H9 (cell line): ENCODE results near the gene TRAF3IP1. TPM values are rescaled to one million over a fixed set of nuclear protein-coding genes. Genes with fewer than 3 reads are reported as not detected.

ENCODE experiments used
- DNase-seq: peaks from one replicate; pipeline ENCODE4 v3.0.0-alpha.2; 2017
- H2AFZ ChIP-seq: one replicate; pipeline ENCODE4 v1.6.1; 2013; ENCODE audit warnings: mild to moderate bottlenecking, low read length, control low read depth, moderate library complexity
- H2AK5ac ChIP-seq: 2 replicates; pipeline ENCODE4 v1.6.1; 2013; ENCODE audit warnings: low read length, control low read depth, mixed read lengths; ENCODE audit not compliant: insufficient read length
- H2BK120ac ChIP-seq: one replicate; pipeline ENCODE4 v1.6.1; 2013; ENCODE audit warnings: low read depth, mild to moderate bottlenecking, low read length, control low read depth, inconsistent platforms; ENCODE audit not compliant: poor library complexity, severe bottlenecking
- H2BK12ac ChIP-seq: 2 replicates; pipeline ENCODE4 v1.6.1; 2013; ENCODE audit warnings: low read length, control low read depth, mixed read lengths, low read depth; ENCODE audit not compliant: insufficient read length
- H2BK15ac ChIP-seq: 2 replicates; pipeline ENCODE4 v1.6.1; 2013; ENCODE audit warnings: low read depth, low read length, control low read depth
- H2BK20ac ChIP-seq: one replicate; pipeline ENCODE4 v1.6.1; 2013; ENCODE audit warnings: low read depth, mild to moderate bottlenecking, low read length, control low read depth, inconsistent platforms; ENCODE audit not compliant: poor library complexity, severe bottlenecking
- H2BK5ac ChIP-seq: 2 replicates; pipeline ENCODE4 v1.6.1; 2013; ENCODE audit warnings: low read length, control low read depth, mixed read lengths; ENCODE audit not compliant: insufficient read length
- H3K14ac ChIP-seq: 2 replicates; pipeline ENCODE4 v1.6.1; 2013; ENCODE audit warnings: low read length, control low read depth; ENCODE audit not compliant: insufficient read depth
- H3K18ac ChIP-seq: 2 replicates; pipeline ENCODE4 v1.6.1; 2013; ENCODE audit warnings: low read depth, mild to moderate bottlenecking, mixed read lengths, low read length, control low read depth; ENCODE audit not compliant: insufficient read length
- H3K23ac ChIP-seq: 2 replicates; pipeline ENCODE4 v1.6.1; 2013; ENCODE audit warnings: low read length, control low read depth, mixed read lengths, low read depth; ENCODE audit not compliant: insufficient read length
- H3K23me2 ChIP-seq: 2 replicates; pipeline ENCODE4 v1.6.1; 2013; ENCODE audit warnings: low read depth, mild to moderate bottlenecking, mixed read lengths, low read length, control low read depth; ENCODE audit not compliant: insufficient read length, poor library complexity, severe bottlenecking
- H3K27ac ChIP-seq: 2 replicates; pipeline ENCODE4 v1.5.1; 2013; ENCODE audit warnings: low read length, control low read depth, mixed read lengths, low read depth; ENCODE audit not compliant: insufficient read length
- H3K27me3 ChIP-seq: 2 replicates; pipeline ENCODE4 v1.6.1; 2013; ENCODE audit warnings: low read length, control low read depth, inconsistent platforms; ENCODE audit not compliant: insufficient read depth
- H3K4ac ChIP-seq: 2 replicates; pipeline ENCODE4 v1.6.1; 2013; ENCODE audit warnings: low read depth, mild to moderate bottlenecking, control low read depth, inconsistent platforms, low read length, moderate library complexity
- H3K4me1 ChIP-seq: 2 replicates; pipeline ENCODE4 v1.6.1; 2013; ENCODE audit warnings: low read length, control low read depth, inconsistent platforms; ENCODE audit not compliant: insufficient read depth
- H3K4me2 ChIP-seq: 2 replicates; pipeline ENCODE4 v1.6.1; 2013; ENCODE audit warnings: low read length, control low read depth, mixed read lengths; ENCODE audit not compliant: insufficient read length, insufficient read depth
- H3K56ac ChIP-seq: 2 replicates; pipeline ENCODE4 v1.6.1; 2013; ENCODE audit warnings: low read depth, mild to moderate bottlenecking, mixed read lengths, low read length, control low read depth; ENCODE audit not compliant: insufficient read length
- H3K79me1 ChIP-seq: 2 replicates; pipeline ENCODE4 v1.6.1; 2013; ENCODE audit warnings: low read depth, mild to moderate bottlenecking, moderate library complexity, low read length, control low read depth, inconsistent platforms; ENCODE audit not compliant: insufficient read depth, poor library complexity, severe bottlenecking
- H3K79me2 ChIP-seq: 2 replicates; pipeline ENCODE4 v1.6.1; 2013; ENCODE audit warnings: low read length, control low read depth, inconsistent platforms; ENCODE audit not compliant: insufficient read depth
- H3K9ac ChIP-seq: 2 replicates; pipeline ENCODE4 v1.6.1; 2013; ENCODE audit warnings: low read length, control low read depth, mixed read lengths; ENCODE audit not compliant: insufficient read length; ENCODE audit errors: extremely low read depth
- H3K9me3 ChIP-seq: one replicate; pipeline ENCODE4 v1.6.1; 2013; ENCODE audit warnings: low read depth, low read length, inconsistent platforms; ENCODE audit not compliant: control insufficient read depth
- H3T11ph ChIP-seq: one replicate; pipeline ENCODE4 v1.6.1; 2013; ENCODE audit warnings: mild to moderate bottlenecking, low read length, control low read depth, inconsistent platforms
- H4K20me1 ChIP-seq: one replicate; pipeline ENCODE4 v1.6.1; 2013; ENCODE audit not compliant: control insufficient read depth, insufficient read length, insufficient read depth
- H4K5ac ChIP-seq: 2 replicates; pipeline ENCODE4 v1.6.1; 2013; ENCODE audit warnings: low read depth, mild to moderate bottlenecking, mixed read lengths, low read length, control low read depth; ENCODE audit not compliant: insufficient read length
- H4K8ac ChIP-seq: replicated peaks from 2 replicates; pipeline ENCODE4 v1.6.1; 2013; ENCODE audit warnings: low read length, control low read depth, mixed read lengths, low read depth; ENCODE audit not compliant: insufficient read length
- H4K91ac ChIP-seq: 2 replicates; pipeline ENCODE4 v1.6.1; 2013; ENCODE audit warnings: low read depth, mild to moderate bottlenecking, moderate library complexity, mixed read lengths, low read length, control low read depth; ENCODE audit not compliant: insufficient read length
- H3K27ac Mint-ChIP-seq, 3 experiments: 2 replicates in 2 of 3; 3 replicates in 1 of 3; pipeline ENCODE4 v1.8.0; 2020 to 2021; ENCODE audit warnings: mixed read lengths in 3 of 3, mild to moderate bottlenecking in 1 of 3, moderate library complexity in 1 of 3
- H3K27me3 Mint-ChIP-seq: 2 replicates; pipeline ENCODE4 v1.8.0; 2021; ENCODE audit warnings: low read depth, mild to moderate bottlenecking, moderate library complexity, mixed read lengths
- H3K36me3 Mint-ChIP-seq, 3 experiments: 2 replicates in 2 of 3; 3 replicates in 1 of 3; pipeline ENCODE4 v1.8.0; 2020 to 2021; ENCODE audit warnings: low read depth in 3 of 3, mixed read lengths in 3 of 3; ENCODE audit not compliant: insufficient read depth in 1 of 3
- H3K4me1 Mint-ChIP-seq, 2 experiments: 2 replicates each; pipeline ENCODE4 v1.8.0; 2020; ENCODE audit warnings: mixed read lengths in 2 of 2
- H3K4me3 Mint-ChIP-seq, 2 experiments: 2 replicates in 1 of 2; 3 replicates in 1 of 2; pipeline ENCODE4 v1.8.0; 2020 to 2021; ENCODE audit warnings: mild to moderate bottlenecking in 2 of 2, mixed read lengths in 2 of 2, moderate library complexity in 1 of 2
- H3K9me3 Mint-ChIP-seq, 2 experiments: 2 replicates in 1 of 2; 3 replicates in 1 of 2; pipeline ENCODE4 v1.8.0; 2020; ENCODE audit warnings: mild to moderate bottlenecking in 2 of 2, mixed read lengths in 2 of 2, moderate library complexity in 1 of 2
- WGBS: extraction: QIAGEN DNeasy Blood & Tissue Kit; methylation state at CpG from one replicate; pipeline ENCODE4 v1.1.7; 2013; ENCODE audit warnings: missing lambda C conversion rate, low lambda C conversion rate, mixed read lengths; ENCODE audit not compliant: insufficient read length; ENCODE audit errors: extremely low coverage; 5-methylcytosine and 5-hydroxymethylcytosine counted together
- total RNA-seq: library from RNA; stranded (reverse); gene quantifications from 2 replicates; pipeline ENCODE4 v1.2.1, GENCODE V29; 2021
- TF ChIP-seq, protein P1 (sequence below): fragments of 200-600 bp; sonication (generic); conservative IDR thresholded peaks from 3 replicates; pipeline ENCODE4 v1.8.0; 2021; ENCODE audit warnings: antibody characterized with exemption, mild to moderate bottlenecking

TRAF3IP1 gene
- total RNA-seq, 1 experiment from 2014 or later, result 16.4 TPM

DNA sequence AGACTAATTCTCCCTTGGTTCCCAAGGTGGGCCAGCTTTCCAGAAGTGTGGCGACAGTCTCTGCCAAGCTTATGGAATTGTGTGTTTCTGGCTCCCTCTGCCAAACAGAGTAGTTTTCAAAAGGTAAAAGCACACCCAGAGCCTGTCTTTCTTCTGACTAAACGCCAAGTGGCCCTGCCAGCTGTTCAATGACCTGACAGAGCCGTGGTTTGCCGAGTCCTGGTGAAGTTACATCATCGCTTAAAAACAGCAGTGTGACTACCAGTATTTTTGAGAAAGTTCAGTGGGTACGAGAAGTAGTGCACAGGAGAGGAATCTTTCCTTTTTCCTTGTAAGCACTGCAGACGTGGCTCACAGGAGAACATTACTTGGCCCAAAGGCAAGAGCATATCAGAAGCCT is 33.8 kb upstream of the TRAF3IP1 start:
- Histone ChIP-seq H4K5ac (no peak overlapping the region), H3K23me2 (peaks cover 11% of the 10 kb centered on the region), H3K23ac (no peak overlapping the region), H4K20me1 (no peaks in the 10 kb centered on the region), H3K4me1 (no peaks in the 10 kb centered on the region; the same call in 1 of the 2 replicates), H2BK5ac (no peak overlapping the region), H2BK120ac (no peak overlapping the region), H3K4me2 (no peak overlapping the region), H3K79me1 (no peaks in the 10 kb centered on the region), H4K8ac (no peak overlapping the region), H3K56ac (no peak overlapping the region), H2BK20ac (no peak overlapping the region), H3K79me2 (no peaks in the 10 kb centered on the region; the same call in 1 of the 2 replicates), H2BK15ac (no peak overlapping the region), H3K18ac (peak overlapping the region; percentile 29), H4K91ac (no peak overlapping the region), H3K9me3 (no peaks in the 10 kb centered on the region), H2BK12ac (no peak overlapping the region), H3T11ph (no peak overlapping the region), H3K4ac (no peak overlapping the region; the same call in 1 of the 2 replicates), H3K27ac (no peak overlapping the region), H3K27me3 (no peaks in the 10 kb centered on the region), H3K14ac (no peak overlapping the region), H2AFZ (no peak overlapping the region), H3K9ac (no peak overlapping the region), H2AK5ac (no peak overlapping the region)
- Mint-ChIP-seq H3K27me3 (peaks cover 9% of the 10 kb centered on the region), H3K36me3 (no peaks in the 10 kb centered on the region; a peak in 1 of 7 replicates), H3K9me3 (no peaks in the 10 kb centered on the region), H3K27ac (no peak overlapping the region), H3K4me3 (peak overlapping the region; percentile 85 to 89; a peak in 2 of 5 replicates), H3K4me1 (peaks cover 37 to 54% of the 10 kb centered on the region in 2 experiments)
- TF ChIP-seq, protein P1, sequence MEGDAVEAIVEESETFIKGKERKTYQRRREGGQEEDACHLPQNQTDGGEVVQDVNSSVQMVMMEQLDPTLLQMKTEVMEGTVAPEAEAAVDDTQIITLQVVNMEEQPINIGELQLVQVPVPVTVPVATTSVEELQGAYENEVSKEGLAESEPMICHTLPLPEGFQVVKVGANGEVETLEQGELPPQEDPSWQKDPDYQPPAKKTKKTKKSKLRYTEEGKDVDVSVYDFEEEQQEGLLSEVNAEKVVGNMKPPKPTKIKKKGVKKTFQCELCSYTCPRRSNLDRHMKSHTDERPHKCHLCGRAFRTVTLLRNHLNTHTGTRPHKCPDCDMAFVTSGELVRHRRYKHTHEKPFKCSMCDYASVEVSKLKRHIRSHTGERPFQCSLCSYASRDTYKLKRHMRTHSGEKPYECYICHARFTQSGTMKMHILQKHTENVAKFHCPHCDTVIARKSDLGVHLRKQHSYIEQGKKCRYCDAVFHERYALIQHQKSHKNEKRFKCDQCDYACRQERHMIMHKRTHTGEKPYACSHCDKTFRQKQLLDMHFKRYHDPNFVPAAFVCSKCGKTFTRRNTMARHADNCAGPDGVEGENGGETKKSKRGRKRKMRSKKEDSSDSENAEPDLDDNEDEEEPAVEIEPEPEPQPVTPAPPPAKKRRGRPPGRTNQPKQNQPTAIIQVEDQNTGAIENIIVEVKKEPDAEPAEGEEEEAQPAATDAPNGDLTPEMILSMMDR, result no peak
- no peak for DNase-seq
- no CpG with 5 or more reads among the region's 7 CpGs for WGBS
